HepG2 (cell line): ENCODE data around the gene SDCCAG8. TPM values are rescaled to one million over a fixed set of nuclear protein-coding genes. Genes with fewer than 3 reads are reported as not detected.

ENCODE experiments used
- ATF3 ChIP-seq: sonication (generic); formaldehyde crosslinking; IDR thresholded peaks from 2 replicates; pipeline ENCODE4 v1.4.0; 2020; ENCODE audit warnings: missing genetic modification reagents
- CEBPG ChIP-seq: IDR thresholded peaks from 2 replicates; pipeline ENCODE4 v1.6.1; 2016
- DNMT1 ChIP-seq: sonication (generic); formaldehyde crosslinking; IDR thresholded peaks from 2 replicates; pipeline ENCODE4 v1.5.1; 2020; ENCODE audit warnings: mild to moderate bottlenecking, missing genetic modification reagents
- FOXO1 ChIP-seq: sonication (generic); formaldehyde crosslinking; IDR thresholded peaks from 2 replicates; pipeline ENCODE4 v1.4.0; 2020; ENCODE audit warnings: missing genetic modification reagents
- HMGXB3 ChIP-seq: sonication (generic); formaldehyde crosslinking; IDR thresholded peaks from 2 replicates; pipeline ENCODE4 v1.4.0; 2020; ENCODE audit warnings: missing genetic modification reagents, borderline replicate concordance
- HNF1B ChIP-seq: sonication (generic); formaldehyde crosslinking; IDR thresholded peaks from 2 replicates; pipeline ENCODE4 v1.5.1; 2020; ENCODE audit warnings: mild to moderate bottlenecking, moderate library complexity, missing genetic modification reagents
- HNF4G ChIP-seq, 2 experiments: sonication (generic) in 1 of 2; formaldehyde crosslinking in 1 of 2; IDR thresholded peaks; 2 replicates each; pipeline versions ENCODE4 v1.4.0 to v1.6.1; 2011 to 2020; ENCODE audit warnings: borderline replicate concordance in 2 of 2, low read depth in 2 of 2, mild to moderate bottlenecking in 2 of 2, low read length in 1 of 2, missing genetic modification reagents in 1 of 2, moderate library complexity in 1 of 2
- IRX3 ChIP-seq: sonication (generic); formaldehyde crosslinking; IDR thresholded peaks from 2 replicates; pipeline ENCODE4 v1.8.1; 2023; ENCODE audit warnings: mild to moderate bottlenecking, low read depth, missing genetic modification reagents, borderline replicate concordance
- KAT2B ChIP-seq: fragments of 150-350 bp; IDR thresholded peaks from 2 replicates; pipeline ENCODE4 v1.6.1; 2014; ENCODE audit warnings: low read depth, low read length, borderline replicate concordance
- NCOA5 ChIP-seq: sonication (generic); formaldehyde crosslinking; IDR thresholded peaks from 2 replicates; pipeline ENCODE4 v1.4.0; 2020; ENCODE audit warnings: missing genetic modification reagents
- NFE2L1 ChIP-seq: sonication (generic); formaldehyde crosslinking; IDR thresholded peaks from 2 replicates; pipeline ENCODE4 v1.4.0; 2020; ENCODE audit warnings: missing genetic modification reagents, mild to moderate bottlenecking, borderline replicate concordance
- POGK ChIP-seq: sonication (generic); formaldehyde crosslinking; conservative IDR thresholded peaks from 2 replicates; pipeline ENCODE4 v1.8.0; 2022; ENCODE audit warnings: mild to moderate bottlenecking, moderate library complexity, missing genetic modification reagents
- RORA ChIP-seq: sonication (generic); formaldehyde crosslinking; IDR thresholded peaks from 2 replicates; pipeline ENCODE4 v1.5.0; 2020; ENCODE audit warnings: mild to moderate bottlenecking, missing genetic modification reagents, moderate library complexity
- ZBTB49 ChIP-seq: sonication (generic); formaldehyde crosslinking; IDR thresholded peaks from 2 replicates; pipeline ENCODE4 v1.4.0; 2020; ENCODE audit warnings: missing genetic modification reagents, borderline replicate concordance
- ZNF441 ChIP-seq: sonication (generic); formaldehyde crosslinking; IDR thresholded peaks from 2 replicates; pipeline ENCODE4 v1.7.0; 2021; ENCODE audit warnings: missing genetic modification reagents, borderline replicate concordance
- ZNF782 ChIP-seq: sonication (generic); formaldehyde crosslinking; IDR thresholded peaks from 2 replicates; pipeline ENCODE4 v1.4.0; 2020; ENCODE audit warnings: missing genetic modification reagents, mild to moderate bottlenecking, borderline replicate concordance
- polyA plus RNA-seq, 8 experiments: library from polyadenylated mRNA; depleted of rRNA in 3 of 8; stranded (reverse) in 7 of 8; unstranded in 1 of 8; fragments of >200 nt; fragmentation: Illumina TruSeq in 4 of 8; extraction: Trizol in 4 of 8; gene quantifications; 2 replicates each; pipeline versions ENCODE4 v1.2.1 to v1.2.3, GENCODE V29; 2011 to 2016; ENCODE audit warnings: low read depth in 4 of 8, missing spikeins in 1 of 8, mixed read lengths in 1 of 8; ENCODE audit not compliant: insufficient read depth in 1 of 8
- total RNA-seq, 5 experiments: library from RNA; depleted of rRNA; stranded (reverse); fragments of >200 nt; fragmentation: Illumina TruSeq; extraction: Trizol; gene quantifications; 2 replicates each; pipeline ENCODE4 v1.2.3, GENCODE V29; 2016; ENCODE audit warnings: low read depth in 1 of 5

SDCCAG8 gene
- total and polyA plus RNA-seq, 2 of the 13 experiments (the other 11 are each of a cell fraction or from before 2014, with no cell fraction given), result 9.5 to 13.4 TPM

- TF ChIP-seq ZBTB49 (CRISPR knock-in tag), result no peak
- TF ChIP-seq ZNF441 (CRISPR knock-in tag), result no peak
- no peak for TF ChIP-seq IRX3 (CRISPR knock-in tag)
- TF ChIP-seq RORA, result no peak
- no peak for TF ChIP-seq CEBPG
- TF ChIP-seq NFE2L1 (CRISPR knock-in tag), result no peak
- TF ChIP-seq HNF1B, result no peak
- TF ChIP-seq HNF4G (IDR thresholded peaks at IDR 0.05; ENCODE audit: borderline replicate concordance, low read depth, low read length), result no peak
- TF ChIP-seq HNF4G (CRISPR knock-in tag; IDR thresholded peaks at IDR 0.05; ENCODE audit: borderline replicate concordance, low read depth), result 0 out of 2 replicates have a peak, but pooled peaks have one; percentile 29
- no peak for TF ChIP-seq DNMT1 (CRISPR knock-in tag)
- TF ChIP-seq POGK (CRISPR knock-in tag), result peak; percentile 52
- TF ChIP-seq KAT2B, result no peak
- peak; percentile 83; the same call in 1 of the 2 replicates for TF ChIP-seq ZNF782
- TF ChIP-seq ATF3 (CRISPR knock-in tag), result no peak
- no peak; the same call in 1 of the 2 replicates for TF ChIP-seq HMGXB3 (CRISPR knock-in tag)
- no peak for TF ChIP-seq FOXO1 (CRISPR knock-in tag)
- no peak for TF ChIP-seq NCOA5 (CRISPR knock-in tag)
Observed at GRCh38 chr1:243254927-243255790, 682 bp upstream of the SDCCAG8 start, which contains the start of gene CEP170 (continued).
